ENCODE data around the gene LIF.
A peak's percentile ranks its signal among the peaks of the same experiment; 100 is the strongest.

LIF gene

GRCh38 chr22:30284172-30284571 lies 37.6 kb upstream of the LIF start:
- no peak for DNase-seq

DNA sequence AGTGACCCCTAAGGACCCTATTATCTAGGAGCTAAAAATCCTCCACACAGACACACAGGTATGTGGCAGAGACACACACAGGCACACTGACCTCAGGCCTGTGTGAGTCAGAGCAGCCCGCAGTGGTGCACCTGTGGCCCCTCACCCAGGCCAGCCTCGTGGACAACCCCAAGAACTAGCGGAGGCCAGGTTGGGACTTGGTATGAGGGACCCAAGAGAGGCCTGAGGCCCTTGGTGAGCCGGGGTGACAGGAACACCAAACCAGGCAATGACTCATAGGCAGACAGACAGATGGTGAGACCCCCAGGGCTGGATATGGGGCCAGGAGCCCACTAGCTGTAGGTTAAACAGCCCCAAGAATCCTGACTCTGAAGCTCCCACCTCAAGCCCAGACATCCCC lies 36.8 kb upstream of the LIF start:
- DNase-seq: no peak

DNA sequence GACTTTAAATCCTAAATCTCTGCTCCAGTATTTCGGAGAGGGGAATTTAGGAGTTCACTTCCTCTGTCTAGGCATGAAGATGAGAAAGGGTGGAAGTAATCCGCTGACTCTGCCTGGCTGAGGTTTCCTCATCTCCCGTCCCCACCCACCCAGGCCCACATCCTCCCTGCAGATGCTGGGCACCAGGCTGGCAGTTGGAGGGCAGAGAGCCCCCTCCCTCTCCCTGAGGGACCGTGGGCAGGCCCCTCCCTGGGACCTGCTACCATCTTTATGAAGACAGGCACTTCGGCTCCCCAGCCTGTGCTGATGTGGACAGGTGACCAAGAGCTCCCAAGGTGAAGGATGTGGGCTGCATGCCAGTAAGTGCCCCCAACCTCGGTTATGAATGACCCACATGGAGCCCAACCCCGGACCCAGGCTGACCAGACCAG lies 36.1 kb upstream of the LIF start:
- no peak for DNase-seq

GRCh38 chr22:30280505-30280904 lies 33.9 kb upstream of the LIF start:
- DNase-seq: no peak

DNA sequence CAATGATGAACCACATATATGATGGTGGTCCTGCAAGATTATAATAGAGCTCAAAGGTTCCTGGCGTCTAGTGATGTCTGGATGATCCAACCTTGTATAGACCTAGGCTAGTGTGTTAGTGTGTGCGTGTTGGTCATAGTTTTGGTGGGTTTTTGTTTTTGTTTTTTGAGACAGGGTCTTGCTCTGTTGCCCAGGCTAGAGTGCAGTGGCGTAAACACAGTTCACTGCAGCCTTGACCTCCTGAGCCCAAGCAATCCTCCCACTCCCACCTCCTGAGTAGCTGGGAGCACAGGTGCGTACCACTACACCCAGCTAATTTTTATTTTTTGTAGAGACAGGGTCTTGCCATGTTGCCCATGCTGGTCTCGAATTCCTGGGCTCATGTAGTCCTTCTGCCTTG lies 33.4 kb upstream of the LIF start:
- no peak for DNase-seq

DNA sequence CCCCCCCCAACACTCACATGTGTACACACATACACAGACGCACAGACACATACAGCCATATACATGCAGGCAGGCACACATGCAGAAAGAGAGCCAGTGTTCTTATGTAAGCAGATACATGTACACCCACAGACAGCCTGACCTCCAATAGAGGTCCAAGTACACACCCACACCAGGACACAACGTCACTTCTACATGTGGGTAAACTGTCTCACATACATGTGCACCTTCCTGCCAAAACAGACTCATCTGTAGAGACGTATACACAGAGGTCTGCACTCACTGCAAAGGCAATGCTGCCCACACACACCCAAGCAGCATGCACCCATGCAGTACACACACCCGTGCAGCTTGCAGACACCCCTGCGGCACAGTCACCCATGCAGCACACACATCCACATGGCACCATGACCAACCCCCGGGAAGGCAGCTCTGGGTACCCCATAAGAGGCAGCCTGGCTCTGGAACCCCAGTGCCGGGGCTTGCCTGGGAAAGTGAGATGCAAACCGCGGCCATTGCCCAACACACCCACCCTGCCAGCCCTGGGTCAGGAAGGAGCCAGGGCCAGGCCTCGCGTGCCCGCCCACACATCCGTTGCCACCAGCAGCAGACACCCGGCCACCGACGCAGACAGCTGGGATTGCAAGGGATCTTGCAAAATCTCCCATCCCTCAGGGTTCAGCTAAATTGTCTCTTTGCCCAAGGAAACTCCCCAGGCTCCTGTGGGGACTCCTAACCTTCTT lies 32.7 kb upstream of the LIF start:
- peak; percentile 84 to 86 for DNase-seq

DNA sequence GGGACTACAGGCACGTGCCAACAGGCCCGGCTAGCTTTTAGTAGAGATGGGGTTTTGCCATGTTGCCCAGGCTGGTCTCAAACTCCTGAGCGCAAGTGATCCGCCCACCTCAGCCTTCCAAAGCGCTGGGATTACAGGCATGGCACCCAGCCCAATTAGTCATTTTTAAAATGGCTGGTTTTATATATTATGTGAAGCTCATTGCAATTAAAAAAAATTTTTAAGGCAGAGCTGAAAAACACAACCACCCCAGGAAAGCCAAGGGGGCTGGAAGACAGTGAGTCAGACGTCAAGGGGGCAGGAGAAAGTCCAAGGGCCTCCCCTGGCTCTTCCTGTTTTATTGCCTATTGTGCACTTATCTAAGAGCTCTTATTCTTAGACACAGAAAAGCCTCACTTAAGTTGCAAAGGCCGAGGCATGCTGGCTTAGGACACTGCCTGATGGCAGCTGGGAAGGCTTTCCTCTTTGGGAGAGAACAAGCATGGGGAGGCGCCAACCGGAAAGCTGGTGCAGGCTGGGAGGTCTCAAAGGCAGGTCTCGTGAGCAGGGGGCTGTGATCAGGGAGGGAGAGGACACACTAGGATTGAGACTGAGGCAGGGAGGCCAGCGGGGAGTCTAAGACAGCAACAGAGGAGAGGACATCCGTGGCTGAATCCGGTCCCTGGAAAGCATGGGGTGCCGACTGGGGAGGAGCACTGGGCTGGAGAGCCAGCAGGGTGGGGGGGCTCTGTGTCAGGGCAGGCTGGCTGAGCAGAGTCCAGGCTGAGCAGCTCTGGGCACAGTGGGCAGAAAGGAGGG lies 31.2 kb upstream of the LIF start:
- no peak for DNase-seq

DNA sequence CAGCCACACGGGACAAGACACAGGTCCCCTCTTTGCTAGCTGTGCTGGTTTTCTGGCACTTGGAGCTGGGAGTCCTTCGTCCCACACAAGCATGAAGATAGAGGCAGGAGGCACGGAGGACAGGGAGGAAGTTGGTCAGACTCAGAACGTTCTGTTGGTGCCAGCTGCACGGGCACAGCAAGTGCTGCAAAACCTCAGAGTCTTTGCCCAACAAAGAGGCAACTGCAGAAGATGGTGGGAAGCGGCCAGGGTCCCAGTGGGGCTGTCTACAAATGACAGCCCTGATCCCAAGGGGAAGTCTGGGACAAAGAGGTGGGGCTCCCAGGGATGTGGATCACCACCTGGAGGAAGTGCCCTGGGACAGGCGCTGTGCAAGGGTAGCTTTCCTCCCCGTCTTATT lies 29.5 kb upstream of the LIF start:
- no peak for DNase-seq

DNA sequence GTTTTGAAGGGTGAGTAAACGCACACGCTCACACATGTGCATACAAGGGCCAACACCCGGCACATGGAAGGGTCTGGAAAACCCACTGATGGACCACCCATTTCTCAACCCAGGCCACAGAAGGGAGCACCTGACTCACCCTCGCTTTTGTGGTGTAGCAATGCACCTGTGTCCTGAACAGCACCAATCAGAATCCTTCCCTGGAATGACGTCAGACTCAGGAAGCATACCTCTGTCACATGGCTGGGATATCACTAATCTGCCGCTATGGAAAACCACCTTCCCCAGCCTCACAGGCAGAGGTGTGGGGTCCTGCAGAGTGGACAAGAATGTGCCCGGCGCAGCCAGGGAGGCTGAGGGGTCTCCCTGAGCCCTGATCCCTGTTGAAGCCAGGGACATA lies 29.1 kb upstream of the LIF start:
- no peak for DNase-seq

GRCh38 chr22:30274437-30274812 lies 27.9 kb upstream of the LIF start:
- DNase-seq: no peak

- no peak for DNase-seq
Observed at GRCh38 chr22:30273711-30274436, 27.3 kb upstream of the LIF start.

- DNase-seq: peak in 1 of 2 experiments; percentile 11
Observed at GRCh38 chr22:30272781-30273601, 26.4 kb upstream of the LIF start.

DNA sequence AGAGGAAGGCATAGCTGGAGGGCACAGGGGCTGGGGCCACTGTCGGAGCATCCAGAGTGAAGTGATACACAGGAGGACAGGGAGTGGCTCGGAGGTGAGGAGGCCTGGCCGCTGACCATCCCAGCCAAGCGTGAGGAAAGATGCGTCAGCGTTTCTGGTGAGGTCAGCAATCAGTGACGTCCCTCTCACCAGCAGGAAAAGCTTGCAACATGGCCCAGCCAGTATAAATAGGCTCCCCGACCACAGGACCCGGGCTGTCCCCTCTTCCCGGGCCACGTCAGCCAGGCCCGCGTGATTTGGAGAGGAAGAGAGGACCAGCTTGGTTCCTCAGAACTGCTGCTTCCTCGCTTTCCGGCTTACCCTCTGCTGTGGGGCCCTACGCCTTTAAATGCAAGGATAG lies 24.3 kb upstream of the LIF start:
- DNase-seq: peak; percentile 88 to 89

GRCh38 chr22:30268331-30268730 lies 21.8 kb upstream of the LIF start:
- no peak for DNase-seq

- DNase-seq: peak in 1 of 2 experiments; percentile 13
Observed at GRCh38 chr22:30267382-30268302, 21.1 kb upstream of the LIF start.

DNA sequence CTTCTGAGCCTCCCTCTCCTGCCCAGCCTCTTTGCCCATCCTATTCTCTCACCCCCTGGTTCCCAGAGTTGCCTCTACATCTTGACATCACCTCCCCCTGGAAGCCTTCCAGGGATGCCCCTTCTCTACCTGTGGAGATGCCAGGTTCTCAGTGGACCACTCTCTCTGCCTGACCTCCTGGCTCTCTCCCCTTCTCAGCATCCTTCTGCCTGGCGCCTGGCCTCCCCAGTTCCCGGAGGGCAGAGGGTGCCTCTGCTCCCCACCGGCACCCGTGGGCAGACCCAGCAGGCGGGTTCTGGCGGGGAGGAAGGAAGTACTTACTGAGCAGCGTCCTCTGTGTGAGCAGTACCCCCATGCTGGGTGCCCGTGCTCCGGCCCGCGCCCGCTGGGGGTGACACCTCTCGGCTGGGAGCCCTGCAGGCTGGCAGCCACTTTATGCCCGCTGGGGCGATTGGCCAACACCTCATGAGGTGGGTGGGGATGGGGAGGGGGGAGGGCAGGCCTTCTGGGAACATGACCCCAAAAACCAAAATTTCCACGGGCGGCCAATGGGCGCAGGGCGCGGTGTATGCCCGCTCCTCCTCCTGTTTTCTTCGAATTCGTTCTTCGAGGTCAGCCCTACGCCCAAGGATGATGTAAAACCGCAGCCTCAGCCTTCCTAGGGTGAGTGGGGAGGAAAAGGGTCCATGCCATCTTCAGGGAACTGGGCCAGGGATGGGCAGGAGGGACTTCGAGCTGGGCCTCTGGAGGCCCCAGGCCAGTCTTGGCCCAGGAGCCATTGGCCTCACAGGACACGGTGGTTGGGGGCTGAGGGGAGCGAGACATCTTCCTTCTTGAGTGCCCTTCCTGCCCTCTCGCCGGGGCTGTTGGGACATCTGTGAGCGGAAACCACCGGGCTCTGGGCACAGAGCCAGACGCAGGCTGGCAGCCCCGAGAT lies 20.2 kb upstream of the LIF start, which contains the start of gene OSM:
Gene OSM (minus strand): TSS at position 407 of the 937 bp plus-strand sequence. CDS start 52 bp downstream, at position 355.
- DNase-seq: peak; percentile 88 to 89

DNA sequence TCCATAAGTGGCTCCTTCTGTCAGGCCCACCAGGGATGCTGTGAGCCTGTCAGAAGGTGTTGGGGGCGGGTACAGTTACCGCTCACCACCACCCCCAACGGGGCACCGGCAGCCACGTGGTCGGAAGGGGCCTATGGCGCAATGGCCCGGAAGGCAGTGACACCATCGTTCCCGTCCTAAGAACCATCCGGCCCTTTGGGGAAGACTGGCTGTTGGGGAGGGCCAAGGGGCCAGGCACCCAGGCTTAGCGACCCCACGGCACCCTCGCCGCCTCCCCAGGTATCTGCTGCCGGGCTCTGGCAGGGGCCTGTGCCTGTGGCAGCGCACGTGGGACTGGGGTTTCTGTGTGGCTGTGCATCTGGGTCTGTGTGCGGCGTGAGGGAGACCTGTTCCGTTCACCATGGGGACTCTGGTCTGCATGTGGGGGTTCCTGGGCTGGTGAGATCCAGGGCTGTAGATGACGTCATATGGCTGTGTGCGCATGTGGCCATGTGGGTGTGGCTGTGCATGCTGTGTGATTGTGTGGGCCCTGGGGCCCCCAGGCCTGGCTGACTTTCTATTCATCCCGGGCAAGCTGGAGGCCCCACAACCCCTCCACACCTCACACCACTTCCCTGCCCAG lies 19.4 kb upstream of the LIF start:
- peak; percentile 57 to 61 for DNase-seq

DNA sequence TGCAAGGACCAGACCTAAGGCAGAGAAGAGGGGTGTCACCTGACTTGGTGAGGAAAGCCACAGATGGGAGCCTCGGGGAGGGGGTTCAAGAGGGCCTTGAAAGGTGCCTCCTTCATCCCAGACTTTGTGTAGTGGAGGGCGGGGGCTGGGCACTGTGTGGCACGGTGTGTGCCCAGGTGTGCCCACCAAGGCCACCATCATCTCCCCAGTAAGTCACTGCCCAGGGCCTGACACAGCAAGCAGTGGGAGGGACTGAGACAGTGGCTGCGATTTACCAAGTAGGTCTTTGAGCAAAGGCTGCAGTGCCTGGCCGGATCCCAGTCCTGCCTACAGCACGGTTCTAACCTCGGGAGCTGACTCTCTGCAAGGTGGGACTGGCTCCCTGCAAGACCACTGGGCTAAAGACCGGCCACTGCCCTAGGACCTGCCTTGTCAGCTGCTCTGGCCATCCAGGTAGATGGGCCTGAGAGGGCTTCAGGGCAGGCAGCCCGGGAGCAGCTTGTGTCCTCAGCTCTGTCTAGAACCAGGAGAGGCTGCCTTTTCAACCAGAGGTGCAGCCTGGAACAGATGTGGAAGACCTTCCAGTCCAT lies 18.7 kb upstream of the LIF start:
- DNase-seq: no peak

- no peak for DNase-seq
Observed at GRCh38 chr22:30263883-30264282, 17.3 kb upstream of the LIF start.

Data from AML-193 (cell line).